GM03348 (cell line): ENCODE measurements around the gene SCFD2.

Experiments used
- DNase-seq: peaks from one replicate; pipeline ENCODE4 v3.0.0; 2012; ENCODE audit warnings: low spot score

The SCFD2 gene

DNA sequence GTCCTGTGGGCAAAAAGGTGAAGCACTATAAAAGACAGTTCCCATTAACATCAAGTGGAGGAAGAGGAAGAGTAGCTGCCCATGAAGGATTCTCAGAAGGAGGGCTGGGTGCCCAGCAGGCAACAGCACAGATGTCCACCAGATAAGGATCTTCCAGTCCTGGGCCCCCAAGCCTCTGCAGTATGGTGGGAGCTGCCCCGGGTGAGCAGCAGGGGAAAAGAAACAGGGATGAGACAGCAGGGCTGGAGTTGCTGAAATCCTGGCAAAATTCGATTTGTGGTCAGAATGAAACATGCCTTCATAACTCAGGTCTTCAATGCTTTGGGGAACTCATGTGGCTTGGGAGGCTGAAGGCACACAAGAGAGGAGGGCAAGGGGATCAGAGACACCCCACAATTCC, 409.2 kb downstream of the SCFD2 start:
- peak; percentile 28 for DNase-seq

DNA sequence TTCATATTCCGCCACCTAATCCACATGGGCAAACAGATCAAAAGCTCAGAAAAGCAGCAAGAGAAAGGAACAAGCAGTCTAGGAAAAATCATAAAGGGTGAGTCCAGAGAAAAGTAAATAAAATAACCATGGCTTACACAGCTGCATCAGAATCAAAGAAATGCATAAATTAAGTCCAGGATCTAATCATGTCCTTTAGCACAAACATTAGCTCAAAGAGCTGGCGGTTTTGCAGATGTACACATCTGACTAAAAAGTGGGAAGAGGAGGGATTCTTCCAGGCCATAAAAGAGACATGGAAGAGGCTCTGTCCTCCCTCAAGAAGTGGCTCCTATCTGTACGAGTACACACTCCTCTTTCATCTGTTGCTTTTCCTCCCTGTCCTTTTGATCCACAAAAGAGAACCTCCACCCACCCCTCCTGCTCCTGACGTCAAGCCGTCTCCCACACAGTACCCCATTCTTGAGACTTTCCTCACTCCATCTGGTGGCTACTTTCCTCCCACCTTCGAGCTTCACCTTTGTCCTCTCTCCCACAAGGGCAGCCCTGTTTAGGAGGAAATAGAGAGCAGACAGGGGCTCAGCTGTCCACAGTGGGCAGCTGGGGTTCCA, 411.2 kb downstream of the SCFD2 start:
- DNase-seq = no peak

DNA sequence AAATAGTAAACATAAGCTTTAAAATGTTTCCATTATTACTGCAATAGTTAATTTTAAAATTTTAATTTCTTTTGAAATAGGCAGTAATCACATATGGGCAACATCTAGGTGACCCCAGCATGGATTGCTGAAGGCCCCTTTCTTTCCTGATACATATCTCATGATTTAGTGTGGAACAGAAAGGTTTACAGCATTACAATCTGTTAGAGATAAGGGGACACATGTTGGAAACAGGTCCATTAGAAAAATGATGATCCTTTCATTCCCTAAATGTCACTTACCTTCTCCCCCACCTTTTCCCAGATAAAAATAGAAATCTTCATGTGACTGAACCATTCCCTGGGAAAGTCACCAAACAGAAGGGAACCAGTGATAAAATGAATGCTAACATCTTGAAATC, 413.3 kb downstream of the SCFD2 start:
- DNase-seq = no peak

DNA sequence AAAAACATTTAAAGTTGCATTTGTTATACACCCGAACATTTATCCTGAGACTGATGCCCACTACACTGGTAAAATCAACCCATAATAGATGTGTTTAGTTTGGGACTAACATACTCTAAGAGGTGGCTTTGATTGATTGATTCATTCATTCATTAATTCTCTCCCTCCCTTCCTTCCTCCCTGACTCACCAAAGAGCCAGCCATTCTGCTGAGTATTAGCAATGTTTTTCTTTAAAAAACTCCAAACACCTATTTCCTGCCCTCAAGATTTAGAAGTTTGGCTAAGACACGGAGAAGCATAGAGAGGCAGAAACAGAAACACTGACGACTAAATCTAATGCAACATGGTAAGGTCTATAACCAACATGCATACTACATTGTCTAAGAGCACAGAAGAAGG, 414.8 kb downstream of the SCFD2 start:
- DNase-seq = no peak

DNA sequence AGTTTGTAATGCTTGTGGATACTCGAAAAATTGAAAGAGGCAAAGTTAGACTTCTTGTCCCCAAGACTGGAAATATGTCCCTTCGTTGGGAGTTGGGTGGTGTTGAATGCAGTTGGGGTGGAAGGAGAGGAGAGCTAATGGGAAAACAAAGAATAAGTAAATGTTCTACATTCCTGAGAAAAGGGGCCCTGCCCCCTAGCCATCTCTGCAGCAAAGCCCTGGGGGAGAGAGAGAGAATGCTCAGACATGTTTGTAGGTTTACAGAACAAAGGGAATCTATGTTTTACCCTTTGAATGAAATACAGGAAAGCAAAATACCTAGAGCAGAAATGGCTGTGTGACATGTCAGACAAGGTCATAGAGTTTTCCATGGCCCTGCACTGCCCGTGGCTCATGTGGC, 415.6 kb downstream of the SCFD2 start:
- DNase-seq = no peak

GRCh38 chr4:52949336-52949735, 416.5 kb downstream of the SCFD2 start:
- DNase-seq = no peak

- no peak for DNase-seq
Measured at GRCh38 chr4:52948057-52948423, 417.8 kb downstream of the SCFD2 start.

- DNase-seq = no peak
Measured at GRCh38 chr4:52947401-52948056, 418.3 kb downstream of the SCFD2 start.

DNA sequence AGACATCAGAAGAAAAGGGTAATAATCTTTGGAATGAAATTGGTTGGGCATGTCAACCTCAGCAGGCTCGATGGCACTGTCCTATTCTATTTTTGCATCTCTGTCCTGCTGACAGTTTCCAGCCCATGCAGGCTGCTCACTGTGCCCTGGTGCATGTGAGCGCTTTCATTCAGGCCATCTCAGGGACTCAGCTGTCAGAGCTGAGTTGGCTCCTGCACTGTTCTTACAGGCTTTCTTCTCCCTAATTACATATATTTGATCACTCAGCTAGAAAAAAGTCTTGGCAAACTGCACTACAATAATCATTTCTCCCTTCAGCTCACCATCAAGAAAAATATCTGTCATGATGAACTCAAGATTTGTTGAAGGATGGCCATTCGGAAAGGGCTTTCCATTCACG, 419.0 kb downstream of the SCFD2 start:
- DNase-seq = no peak

DNA sequence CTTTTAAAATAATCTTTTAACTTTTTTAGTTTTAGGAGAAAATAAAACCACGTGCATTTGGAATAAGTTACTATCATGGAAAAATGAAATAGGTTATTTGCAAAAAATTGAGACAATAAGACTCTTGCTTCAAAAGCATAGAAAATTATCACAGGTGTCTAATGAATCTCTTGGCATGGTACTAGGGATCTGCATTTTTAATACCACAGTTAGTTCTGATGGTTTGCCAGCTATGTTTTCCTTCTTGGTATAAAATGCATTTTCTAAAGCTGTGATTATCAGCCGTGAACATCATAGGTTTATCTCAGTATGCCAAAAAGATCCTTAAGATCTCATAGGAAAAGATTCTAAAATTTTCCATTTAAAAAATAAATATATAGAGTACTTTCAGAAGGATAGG, 419.9 kb downstream of the SCFD2 start:
- DNase-seq = no peak

- DNase-seq = no peak
Measured at GRCh38 chr4:52945326-52945898, 420.4 kb downstream of the SCFD2 start.

GRCh38 chr4:52943677-52944076, 422.2 kb downstream of the SCFD2 start:
- no peak for DNase-seq

- no peak for DNase-seq
Measured at GRCh38 chr4:52942936-52943335, 422.9 kb downstream of the SCFD2 start.

DNA sequence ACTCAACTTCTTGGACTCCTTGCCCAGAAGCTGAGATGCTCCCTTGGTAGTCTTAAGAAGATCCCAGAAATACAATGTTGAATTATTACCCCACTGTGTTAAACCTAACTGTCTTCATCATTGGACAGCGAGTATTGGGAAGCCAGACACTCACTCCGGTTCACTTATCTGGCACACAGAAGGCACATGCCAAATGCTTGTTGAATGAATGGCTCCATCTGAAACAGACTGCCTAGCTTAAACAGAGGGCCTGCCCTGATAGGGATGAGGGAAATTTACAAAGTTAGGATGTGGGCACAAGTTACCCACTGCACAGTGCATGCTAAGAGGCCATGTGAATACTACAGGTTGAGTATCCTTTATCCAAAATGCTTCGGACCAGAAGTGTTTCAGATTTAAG, 424.4 kb downstream of the SCFD2 start:
- DNase-seq = no peak

DNA sequence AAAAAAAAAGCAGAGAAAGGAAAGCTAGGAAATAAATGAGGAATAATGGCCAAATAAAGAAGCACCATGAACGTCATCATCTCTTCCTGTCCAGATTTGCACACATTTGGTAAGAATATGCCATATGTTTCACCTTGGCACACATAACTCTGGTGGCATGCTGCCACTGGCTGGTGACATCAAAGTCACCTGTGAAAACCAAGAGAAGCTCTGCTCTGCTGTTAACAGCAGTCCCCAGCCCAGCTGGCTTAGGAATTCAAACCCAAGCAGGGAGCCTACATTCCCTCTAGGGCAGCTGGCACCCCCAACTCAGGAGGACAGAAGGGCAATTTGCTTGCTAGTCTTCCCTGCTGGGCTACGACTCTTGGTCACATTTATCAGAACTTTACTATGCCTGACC, 426.1 kb downstream of the SCFD2 start:
- no peak for DNase-seq

- no peak for DNase-seq
Measured at GRCh38 chr4:52939325-52939724, 426.5 kb downstream of the SCFD2 start.

- no peak for DNase-seq
Measured at GRCh38 chr4:52937829-52938228, 428.0 kb downstream of the SCFD2 start.

DNA sequence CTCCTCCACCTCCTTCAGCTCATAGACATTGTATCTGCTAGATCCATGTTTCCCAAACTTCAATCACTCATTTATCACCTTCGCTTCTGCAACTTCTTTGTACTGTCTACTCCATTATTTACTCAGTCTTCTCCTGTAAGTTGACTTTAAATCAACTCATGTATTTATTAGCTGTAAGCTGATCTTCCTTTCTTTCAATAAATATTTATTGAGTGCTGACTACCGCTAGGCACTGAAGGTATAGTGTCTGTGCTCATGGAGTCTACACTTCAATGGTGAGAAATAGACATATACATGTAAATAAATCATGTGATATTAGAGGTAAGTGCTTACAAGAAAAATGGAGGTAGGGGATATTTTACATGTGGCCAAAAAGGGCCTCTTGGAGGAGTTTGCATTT, 429.1 kb downstream of the SCFD2 start:
- no peak for DNase-seq

GRCh38 chr4:52935317-52935716, 430.5 kb downstream of the SCFD2 start:
- DNase-seq = no peak

DNA sequence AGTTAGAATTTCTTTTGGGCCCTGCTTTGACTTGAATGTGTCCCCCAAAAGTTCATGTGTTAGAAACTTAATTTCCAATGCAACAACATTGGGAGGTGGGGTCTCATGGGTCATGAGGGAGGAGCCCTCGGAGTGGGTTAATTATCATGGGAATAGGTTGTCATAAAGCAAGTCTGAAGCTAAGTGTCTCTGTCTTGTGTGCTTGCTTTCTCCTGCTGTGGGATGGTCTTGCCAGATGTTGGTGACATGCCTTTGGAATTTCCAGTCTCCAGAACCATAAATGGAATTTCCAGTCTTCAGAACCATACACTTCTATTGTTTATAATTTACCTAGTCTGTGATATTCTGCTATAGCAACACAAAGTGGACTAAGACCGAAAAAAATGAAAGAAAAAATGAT, 432.1 kb downstream of the SCFD2 start:
- no peak for DNase-seq

DNA sequence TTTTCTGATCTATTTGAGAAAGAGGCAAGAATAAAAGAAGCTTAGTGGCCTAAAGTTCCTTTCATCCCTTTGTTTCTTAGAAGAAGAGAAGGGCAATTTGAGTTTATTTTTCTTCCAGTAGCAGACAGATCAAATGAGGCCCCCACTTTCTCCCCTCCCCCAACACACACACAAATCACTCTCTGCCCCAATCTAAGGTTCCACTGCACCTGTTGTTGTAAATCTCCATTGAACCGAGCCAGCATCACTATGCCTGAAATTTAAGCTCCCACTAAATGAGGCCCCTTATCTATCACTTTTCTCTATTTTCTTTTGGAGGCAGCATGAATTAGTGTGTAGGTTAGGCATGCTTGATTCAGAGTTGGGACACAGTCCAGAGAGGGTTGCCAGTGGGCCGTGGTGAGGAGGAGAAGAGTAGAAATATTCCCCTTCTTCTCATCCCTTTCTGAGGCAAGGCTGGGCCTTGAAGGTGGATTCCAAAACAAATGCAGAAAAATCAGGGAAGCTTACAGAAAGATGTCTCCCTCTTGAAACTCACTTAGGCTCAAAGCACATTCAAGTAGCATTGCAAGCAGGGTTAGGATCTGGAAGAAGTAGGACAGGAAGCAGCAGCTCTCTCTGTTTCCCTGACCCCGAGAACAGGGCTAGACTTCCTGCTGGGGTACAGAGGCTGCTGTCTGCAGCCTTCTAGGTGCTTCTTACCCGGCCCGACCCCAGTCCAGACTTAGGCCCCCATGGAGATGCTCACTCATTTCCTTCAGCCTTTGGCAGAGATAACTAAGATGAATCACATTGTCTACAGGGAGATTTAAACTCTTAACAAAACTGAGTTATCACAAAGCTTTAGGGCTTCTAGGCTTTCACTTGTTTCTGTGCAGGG, 433.0 kb downstream of the SCFD2 start:
- peak; percentile 51 for DNase-seq

DNA sequence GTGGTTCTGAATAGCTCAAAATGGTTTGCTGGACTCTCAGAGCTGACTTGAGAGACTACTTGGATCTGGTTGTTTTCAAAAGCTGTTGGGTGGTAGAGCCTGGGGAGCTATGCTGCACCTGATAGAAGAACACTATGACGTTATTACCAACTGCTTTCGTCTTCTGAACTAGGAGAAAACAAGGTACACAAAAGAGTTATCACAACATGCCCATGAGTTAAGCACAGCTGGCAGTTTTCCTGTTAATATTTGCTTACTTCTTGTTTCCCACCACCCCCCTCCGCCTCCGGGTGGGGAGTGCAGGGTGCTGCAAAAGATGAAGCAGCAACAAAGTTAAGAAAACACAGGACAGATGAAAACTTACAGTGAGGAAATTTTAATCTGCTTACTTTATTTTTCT, 434.6 kb downstream of the SCFD2 start:
- DNase-seq = no peak
